GM19193 (cell line): ENCODE measurements around the gene ZBTB17.

Experiments
- POLR2A ChIP-seq: IDR thresholded peaks from 4 replicates; pipeline ENCODE4 v1.6.1; 2011; ENCODE audit not compliant: insufficient read depth, insufficient read length; ENCODE audit errors: extremely low read depth

ZBTB17 gene

DNA sequence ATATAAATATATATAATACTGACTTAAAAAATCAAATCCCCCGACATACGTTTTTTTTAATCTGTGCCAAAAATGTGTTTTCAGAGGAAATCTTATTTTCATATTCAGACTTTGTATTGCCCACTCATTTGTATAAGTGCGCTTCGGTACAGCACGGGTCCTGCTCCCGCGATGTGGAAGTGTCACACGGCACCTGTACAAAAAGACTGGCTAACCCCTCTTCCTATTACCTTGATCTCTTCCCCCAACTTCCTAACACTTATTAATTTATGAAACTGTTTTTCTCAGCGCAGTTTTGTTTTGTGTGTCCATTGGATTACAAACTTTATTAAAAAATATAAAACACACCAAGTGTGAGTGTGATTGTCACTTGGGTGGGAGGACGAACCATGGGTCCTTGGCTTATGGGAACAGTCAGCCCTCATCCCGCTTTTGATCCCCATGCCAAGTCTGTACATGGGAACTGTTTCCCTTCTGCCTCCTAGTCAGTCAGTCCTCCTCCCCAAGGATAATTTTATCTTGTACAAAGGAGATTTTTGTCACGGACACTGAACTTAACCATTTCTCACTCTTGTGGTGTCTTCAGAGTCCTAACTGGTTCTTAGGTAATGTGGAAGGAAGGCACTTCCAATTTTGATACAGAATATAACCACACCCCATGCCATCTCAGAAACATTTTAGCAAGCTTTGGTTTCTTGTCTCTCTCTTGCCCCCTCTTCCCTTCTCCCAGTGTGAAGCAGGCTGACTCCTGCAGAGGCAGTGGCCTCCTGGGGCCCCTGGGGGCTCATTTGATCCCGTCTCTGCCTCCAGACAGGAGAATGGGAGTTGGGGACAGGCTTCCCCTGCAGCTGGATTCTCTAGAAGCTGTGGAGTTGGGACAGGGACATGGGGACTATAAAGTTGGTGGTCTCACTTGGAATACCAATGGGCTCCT, 35.5 kb downstream of the ZBTB17 start:
- TF ChIP-seq POLR2A: no peak

DNA sequence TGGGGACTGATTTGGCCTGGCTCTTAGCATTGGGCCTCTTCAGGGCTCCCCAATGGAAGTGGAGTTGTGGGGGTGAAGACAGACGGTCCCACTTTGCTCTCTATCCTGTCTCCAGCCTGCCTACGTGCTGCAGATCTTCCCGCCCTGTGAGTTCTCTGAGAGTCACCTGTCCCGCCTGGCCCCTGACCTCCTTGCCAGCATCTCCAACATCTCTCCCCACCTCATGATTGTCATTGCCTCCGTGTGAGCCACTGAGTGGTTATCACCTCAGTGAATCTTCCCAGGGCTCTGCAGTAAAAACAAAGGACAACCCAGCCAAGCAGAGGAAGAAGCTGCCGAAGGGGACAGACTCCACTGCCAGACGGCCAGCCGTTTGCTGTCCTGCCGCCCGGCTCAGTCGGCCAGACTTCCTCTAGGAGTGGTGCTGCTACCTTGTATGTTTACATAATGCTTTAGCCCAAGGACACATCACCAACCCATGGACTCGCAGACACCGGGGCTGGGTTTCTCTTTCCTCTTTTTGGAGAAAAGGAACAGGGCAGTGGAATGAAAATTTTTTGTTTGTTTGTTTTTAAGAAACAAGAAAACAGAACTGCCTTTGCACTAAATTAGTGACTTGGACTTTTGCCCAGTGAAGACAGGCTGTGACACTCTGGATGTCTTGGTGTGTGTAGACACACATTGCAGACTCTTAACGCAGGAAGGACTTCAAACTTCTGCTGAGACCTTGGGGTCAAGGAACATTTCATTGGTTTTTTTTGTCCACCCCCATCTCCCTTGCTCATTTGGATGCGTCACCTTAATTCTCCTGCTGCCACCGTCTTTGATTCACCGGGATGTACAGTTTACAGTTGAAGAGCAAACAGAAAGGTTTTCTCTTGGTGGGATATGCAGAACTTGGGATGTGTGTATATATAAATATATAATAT, 36.5 kb downstream of the ZBTB17 start:
- TF ChIP-seq POLR2A: no peak

DNA sequence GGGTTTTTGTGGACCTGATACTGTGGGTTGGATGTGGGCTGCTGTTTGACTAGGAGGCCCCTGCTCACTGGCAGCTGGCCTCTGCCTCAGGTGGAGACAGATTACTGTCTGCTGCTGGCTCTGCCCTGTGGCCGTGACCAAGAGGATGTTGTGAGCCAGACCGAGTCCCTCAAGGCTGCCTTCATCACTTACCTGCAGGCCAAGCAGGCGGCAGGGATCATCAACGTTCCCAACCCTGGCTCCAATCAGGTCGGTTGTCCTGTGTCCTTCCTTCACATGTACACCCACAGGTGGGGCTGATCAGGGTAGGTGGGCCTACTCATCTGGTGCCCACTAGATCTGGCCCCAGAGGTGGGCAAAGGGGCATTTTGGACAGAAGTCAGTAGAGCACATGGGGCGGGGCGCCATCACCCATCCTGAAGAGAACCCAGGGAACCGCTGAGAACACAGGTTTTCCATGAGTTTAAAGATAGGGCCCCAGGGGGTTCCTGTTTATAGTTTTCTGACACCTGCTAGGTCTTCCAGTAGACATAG, 37.2 kb downstream of the ZBTB17 start:
- no peak for TF ChIP-seq POLR2A

DNA sequence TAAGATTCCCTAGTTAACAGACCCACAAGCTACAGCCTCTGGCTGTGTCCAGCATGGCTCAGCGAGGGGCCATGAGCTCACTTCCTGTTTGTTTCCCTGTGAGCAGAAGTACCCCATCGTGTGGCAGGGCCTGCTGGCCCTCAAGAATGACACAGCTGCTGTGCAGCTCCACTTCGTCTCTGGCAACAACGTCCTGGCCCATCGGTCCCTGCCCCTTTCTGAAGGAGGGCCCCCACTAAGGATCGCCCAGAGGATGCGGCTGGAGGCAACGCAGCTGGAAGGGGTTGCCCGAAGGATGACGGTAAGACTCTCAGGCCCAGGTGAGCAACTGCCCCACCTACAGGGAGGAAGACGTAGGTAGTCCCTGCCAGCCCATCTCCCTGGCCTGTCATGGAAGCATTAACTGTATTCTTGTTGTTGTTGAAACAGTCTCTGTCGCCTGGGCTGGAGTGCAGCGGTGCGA, 38.2 kb downstream of the ZBTB17 start:
- TF ChIP-seq POLR2A: no peak

DNA sequence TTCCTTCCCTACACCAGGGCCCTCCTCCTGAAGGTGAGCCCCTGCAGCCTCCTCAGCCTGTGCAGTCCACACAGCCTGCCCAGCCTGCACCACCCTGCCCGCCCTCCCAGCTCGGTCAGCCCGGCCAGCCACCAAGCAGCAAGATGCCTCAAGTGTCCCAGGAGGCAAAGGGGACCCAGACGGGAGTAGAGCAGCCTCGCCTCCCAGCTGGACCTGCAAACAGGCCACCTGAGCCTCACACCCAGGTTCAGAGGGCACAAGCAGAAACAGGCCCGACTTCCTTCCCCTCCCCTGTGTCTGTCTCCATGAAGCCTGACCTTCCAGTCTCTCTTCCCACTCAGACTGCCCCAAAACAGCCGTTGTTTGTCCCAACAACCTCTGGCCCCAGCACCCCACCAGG, 38.8 kb downstream of the ZBTB17 start:
- TF ChIP-seq POLR2A: no peak

DNA sequence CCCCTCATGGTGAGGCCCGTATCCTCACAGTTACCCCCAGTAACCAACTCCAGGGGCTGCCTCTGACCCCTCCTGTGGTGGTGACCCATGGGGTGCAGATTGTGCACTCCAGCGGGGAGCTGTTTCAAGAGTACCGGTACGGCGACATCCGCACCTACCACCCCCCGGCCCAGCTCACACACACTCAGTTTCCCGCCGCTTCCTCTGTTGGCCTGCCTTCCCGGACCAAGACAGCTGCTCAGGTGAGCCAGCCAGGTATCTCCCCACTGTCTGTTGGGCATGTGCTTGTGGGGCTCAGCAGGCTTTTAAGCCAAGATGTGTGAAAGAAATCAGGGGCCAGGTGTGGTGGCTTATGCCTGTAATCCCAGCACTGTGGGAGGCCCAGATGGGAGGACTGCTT, 39.9 kb downstream of the ZBTB17 start:
- no peak for TF ChIP-seq POLR2A

DNA sequence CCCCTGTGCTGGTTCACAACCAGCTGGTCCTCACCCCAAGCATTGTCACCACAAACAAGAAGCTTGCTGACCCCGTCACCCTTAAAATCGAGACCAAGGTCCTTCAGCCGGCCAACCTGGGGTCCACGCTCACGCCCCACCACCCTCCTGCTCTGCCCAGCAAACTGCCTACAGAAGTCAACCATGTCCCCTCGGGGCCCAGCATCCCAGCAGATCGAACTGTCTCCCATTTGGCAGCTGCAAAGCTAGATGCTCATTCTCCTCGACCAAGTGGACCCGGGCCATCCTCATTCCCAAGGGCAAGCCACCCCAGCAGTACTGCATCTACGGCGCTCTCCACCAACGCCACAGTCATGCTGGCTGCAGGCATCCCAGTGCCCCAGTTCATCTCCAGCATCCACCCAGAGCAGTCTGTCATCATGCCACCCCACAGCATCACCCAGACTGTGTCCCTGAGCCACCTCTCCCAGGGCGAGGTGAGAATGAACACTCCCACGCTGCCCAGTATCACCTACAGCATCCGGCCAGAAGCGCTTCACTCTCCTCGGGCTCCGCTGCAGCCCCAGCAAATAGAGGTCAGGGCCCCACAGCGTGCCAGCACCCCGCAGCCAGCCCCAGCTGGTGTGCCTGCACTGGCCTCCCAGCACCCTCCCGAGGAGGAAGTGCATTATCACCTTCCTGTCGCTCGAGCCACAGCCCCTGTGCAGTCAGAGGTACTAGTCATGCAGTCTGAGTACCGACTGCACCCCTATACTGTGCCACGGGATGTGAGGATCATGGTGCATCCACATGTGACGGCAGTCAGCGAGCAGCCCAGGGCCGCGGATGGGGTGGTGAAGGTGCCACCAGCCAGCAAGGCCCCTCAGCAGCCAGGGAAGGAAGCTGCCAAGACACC, 40.6 kb downstream of the ZBTB17 start:
- TF ChIP-seq POLR2A: no peak

DNA sequence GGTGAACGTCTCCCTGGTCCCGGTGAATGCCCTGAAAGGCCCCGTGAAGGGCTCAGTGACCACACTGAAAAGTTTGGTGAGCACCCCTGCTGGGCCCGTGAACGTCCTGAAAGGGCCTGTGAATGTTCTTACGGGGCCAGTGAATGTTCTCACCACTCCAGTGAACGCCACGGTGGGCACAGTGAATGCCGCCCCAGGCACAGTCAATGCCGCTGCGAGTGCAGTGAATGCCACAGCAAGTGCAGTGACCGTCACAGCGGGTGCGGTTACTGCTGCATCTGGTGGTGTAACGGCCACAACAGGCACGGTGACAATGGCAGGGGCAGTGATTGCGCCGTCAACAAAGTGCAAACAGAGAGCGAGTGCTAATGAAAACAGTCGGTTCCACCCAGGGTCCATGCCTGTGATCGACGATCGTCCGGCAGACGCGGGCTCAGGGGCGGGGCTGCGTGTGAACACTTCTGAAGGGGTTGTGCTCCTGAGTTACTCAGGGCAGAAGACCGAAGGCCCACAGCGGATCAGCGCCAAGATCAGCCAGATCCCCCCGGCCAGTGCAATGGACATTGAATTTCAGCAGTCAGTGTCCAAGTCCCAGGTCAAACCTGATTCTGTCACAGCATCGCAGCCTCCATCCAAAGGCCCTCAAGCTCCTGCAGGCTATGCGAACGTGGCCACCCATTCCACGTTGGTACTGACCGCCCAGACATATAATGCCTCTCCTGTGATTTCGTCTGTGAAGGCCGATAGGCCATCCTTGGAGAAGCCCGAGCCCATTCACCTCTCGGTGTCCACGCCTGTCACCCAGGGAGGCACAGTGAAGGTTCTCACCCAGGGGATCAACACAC, 41.5 kb downstream of the ZBTB17 start:
- no peak for TF ChIP-seq POLR2A

DNA sequence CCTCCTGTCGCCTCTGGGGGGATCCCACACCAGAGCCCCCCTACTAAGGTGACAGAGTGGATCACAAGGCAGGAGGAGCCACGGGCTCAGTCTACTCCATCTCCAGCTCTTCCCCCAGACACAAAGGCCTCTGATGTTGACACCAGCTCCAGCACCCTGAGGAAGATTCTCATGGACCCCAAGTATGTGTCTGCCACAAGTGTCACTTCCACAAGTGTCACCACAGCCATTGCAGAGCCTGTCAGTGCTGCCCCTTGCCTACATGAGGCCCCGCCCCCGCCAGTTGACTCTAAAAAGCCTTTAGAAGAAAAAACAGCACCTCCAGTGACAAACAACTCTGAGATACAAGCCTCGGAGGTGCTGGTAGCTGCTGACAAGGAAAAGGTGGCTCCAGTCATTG, 42.2 kb downstream of the ZBTB17 start:
- no peak for TF ChIP-seq POLR2A

DNA sequence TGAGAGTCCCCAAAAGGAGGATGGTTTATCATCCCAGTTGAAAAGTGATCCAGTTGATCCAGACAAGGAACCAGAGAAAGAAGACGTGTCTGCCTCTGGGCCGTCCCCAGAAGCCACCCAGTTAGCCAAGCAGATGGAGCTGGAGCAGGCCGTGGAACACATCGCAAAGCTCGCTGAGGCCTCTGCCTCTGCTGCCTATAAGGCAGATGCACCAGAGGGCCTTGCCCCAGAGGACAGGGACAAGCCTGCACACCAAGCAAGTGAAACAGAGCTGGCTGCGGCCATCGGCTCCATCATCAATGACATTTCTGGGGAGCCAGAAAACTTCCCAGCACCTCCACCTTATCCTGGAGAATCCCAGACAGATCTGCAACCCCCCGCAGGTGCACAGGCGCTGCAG, 43.3 kb downstream of the ZBTB17 start:
- no peak for TF ChIP-seq POLR2A

DNA sequence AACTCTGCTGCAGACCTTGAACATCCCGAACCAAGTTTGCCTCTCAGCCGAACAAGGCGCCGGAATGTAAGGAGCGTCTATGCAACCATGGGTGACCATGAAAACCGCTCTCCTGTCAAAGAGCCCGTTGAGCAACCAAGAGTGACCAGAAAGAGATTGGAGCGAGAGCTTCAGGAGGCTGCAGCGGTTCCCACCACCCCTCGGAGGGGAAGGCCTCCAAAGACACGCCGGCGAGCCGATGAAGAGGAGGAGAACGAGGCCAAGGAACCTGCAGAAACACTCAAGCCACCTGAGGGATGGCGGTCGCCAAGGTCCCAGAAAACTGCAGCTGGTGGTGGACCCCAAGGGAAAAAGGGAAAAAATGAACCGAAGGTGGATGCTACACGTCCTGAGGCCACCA, 44.0 kb downstream of the ZBTB17 start:
- TF ChIP-seq POLR2A: no peak

DNA sequence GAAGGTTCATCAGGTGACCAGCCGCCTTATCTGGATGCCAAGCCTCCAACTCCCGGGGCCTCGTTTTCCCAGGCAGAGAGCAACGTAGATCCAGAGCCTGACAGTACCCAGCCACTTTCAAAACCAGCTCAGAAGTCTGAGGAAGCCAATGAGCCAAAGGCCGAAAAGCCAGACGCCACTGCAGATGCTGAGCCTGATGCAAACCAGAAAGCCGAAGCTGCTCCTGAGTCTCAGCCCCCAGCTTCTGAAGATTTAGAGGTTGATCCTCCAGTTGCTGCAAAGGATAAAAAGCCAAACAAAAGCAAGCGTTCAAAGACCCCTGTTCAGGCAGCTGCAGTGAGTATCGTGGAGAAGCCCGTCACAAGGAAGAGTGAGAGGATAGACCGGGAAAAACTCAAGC, 44.5 kb downstream of the ZBTB17 start:
- TF ChIP-seq POLR2A: no peak

DNA sequence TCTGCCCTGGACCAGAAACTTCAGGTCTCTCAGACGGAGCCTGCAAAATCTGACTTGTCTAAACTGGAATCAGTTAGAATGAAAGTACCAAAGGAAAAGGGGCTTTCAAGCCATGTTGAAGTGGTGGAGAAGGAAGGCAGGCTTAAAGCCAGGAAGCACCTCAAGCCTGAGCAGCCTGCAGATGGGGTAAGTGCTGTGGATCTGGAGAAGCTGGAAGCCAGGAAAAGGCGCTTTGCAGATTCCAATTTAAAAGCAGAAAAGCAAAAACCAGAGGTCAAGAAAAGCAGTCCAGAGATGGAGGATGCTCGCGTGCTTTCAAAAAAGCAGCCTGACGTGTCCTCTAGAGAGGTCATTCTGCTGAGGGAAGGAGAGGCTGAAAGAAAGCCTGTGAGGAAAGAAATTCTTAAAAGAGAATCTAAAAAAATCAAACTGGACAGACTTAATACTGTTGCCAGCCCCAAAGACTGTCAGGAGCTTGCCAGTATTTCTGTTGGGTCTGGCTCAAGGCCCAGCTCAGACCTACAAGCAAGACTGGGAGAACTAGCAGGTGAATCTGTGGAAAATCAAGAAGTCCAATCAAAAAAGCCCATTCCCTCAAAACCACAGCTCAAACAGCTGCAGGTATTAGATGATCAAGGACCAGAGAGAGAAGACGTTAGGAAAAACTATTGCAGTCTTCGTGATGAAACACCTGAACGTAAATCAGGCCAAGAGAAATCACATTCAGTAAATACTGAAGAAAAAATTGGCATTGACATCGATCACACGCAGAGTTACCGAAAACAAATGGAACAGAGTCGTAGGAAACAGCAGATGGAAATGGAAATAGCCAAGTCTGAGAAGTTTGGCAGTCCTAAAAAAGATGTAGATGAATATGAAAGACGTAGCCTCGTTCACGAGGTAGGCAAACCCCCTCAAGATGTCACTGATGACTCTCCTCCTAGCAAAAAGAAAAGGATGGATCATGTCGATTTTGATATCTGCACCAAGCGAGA, 46.6 kb downstream of the ZBTB17 start:
- no peak for TF ChIP-seq POLR2A

DNA sequence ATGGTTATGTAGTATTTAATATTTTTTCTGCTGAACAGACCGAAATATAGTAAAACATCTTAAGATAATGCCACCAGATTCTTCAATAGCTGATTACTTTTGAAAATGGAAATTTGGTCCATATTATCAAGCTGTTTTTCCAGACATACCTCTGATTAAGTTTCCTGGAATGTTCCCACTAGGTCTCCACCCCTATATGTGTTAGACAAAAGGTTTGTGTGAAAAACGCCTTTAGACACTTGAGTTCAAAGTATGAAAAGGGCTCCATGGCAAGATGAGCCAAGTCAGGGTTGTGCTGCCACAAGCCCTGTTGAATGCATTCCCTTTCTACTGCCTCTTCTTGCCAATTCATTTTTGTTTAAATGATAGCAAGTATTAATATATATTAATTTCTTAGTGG, 52.7 kb downstream of the ZBTB17 start:
- no peak for TF ChIP-seq POLR2A
